Measurements from ENCODE around the gene PHF14. TPM values are rescaled to one million over a fixed set of nuclear protein-coding genes. Genes with fewer than 3 reads are reported as not detected.

Gene PHF14
- total RNA-seq, 1 experiment from 2014 or later = 50.8 TPM

GRCh38 chr7:11060893-11061292 lies 87.2 kb downstream of the PHF14 start:
- H2BK120ac ChIP-seq (ENCODE audit: low read depth, low read length, poor library complexity, severe bottlenecking) = no peak overlapping the region
- H3K27ac ChIP-seq (ENCODE audit: insufficient read length, low read depth, low read length) = no peak overlapping the region
- no peak overlapping the region for H3K4ac ChIP-seq (ENCODE audit: low read depth, low read length)
- no peak overlapping the region for H4K91ac ChIP-seq (ENCODE audit: insufficient read length, low read depth, low read length)
- DNase-seq = no peak
- no peak overlapping the region for H4K8ac ChIP-seq (replicated peaks; ENCODE audit: insufficient read length, low read depth, low read length)
- H3K4me2 ChIP-seq (ENCODE audit: insufficient read depth, insufficient read length, low read length) = no peak overlapping the region
- no peak overlapping the region for H3K23ac ChIP-seq (ENCODE audit: insufficient read length, low read depth, low read length)
- H3K9ac ChIP-seq (ENCODE audit: extremely low read depth, insufficient read length, low read length) = no peak overlapping the region
- H3K79me2 ChIP-seq (ENCODE audit: insufficient read depth, low read length) = no peaks in the 10 kb centered on the region
- H2BK12ac ChIP-seq (ENCODE audit: insufficient read length, low read depth, low read length) = no peak overlapping the region
- no peaks in the 10 kb centered on the region for H3K9me3 Mint-ChIP-seq
- H3K4me1 Mint-ChIP-seq = peaks cover 16 to 25% of the 10 kb centered on the region in 2 experiments
- no peak overlapping the region for H2BK5ac ChIP-seq (ENCODE audit: insufficient read length, low read length)
- no peak overlapping the region for H2AK5ac ChIP-seq (ENCODE audit: insufficient read length, low read length)
- no peaks in the 10 kb centered on the region for H3K27me3 ChIP-seq (ENCODE audit: insufficient read depth, low read length)
- no peak overlapping the region for H2BK15ac ChIP-seq (ENCODE audit: low read depth, low read length)
- H4K20me1 ChIP-seq (ENCODE audit: control insufficient read depth, insufficient read depth, insufficient read length) = no peaks in the 10 kb centered on the region
- H3K79me1 ChIP-seq (ENCODE audit: insufficient read depth, low read depth, low read length, poor library complexity, severe bottlenecking) = no peaks in the 10 kb centered on the region
- 0 out of 7 replicates have a peak overlapping the region, but pooled peaks of 1 of the 3 experiments have one; percentile 24 for H3K27ac Mint-ChIP-seq
- no peak overlapping the region for H3K14ac ChIP-seq (ENCODE audit: insufficient read depth, low read length)
- H3T11ph ChIP-seq (ENCODE audit: low read length) = no peak overlapping the region
- no peak overlapping the region for H2BK20ac ChIP-seq (ENCODE audit: low read depth, low read length, poor library complexity, severe bottlenecking)
- no peak overlapping the region for H4K5ac ChIP-seq (ENCODE audit: insufficient read length, low read depth, low read length)
- no peaks in the 10 kb centered on the region for H3K4me1 ChIP-seq (ENCODE audit: insufficient read depth, low read length)
- H3K27me3 Mint-ChIP-seq (ENCODE audit: low read depth) = no peaks in the 10 kb centered on the region
- H3K23me2 ChIP-seq (ENCODE audit: insufficient read length, low read depth, low read length, poor library complexity, severe bottlenecking) = no peaks in the 10 kb centered on the region
- no peak overlapping the region for H2AFZ ChIP-seq (ENCODE audit: low read length)
- H3K9me3 ChIP-seq (ENCODE audit: control insufficient read depth, low read depth, low read length) = no peaks in the 10 kb centered on the region
- no peak overlapping the region for H3K4me3 Mint-ChIP-seq
- H3K56ac ChIP-seq (ENCODE audit: insufficient read length, low read depth, low read length) = no peak overlapping the region
- H3K36me3 Mint-ChIP-seq (ENCODE audit: insufficient read depth in 1 of 3, low read depth in 3 of 3) = peaks cover 3 to 11% (median 9%) of the 10 kb centered on the region in 3 experiments; a peak in 5 of 7 replicates
- WGBS (ENCODE audit: extremely low coverage, insufficient read length, low lambda C conversion rate) = no CpG with 5 or more reads among the region's 2 CpGs
- no peak overlapping the region for H3K18ac ChIP-seq (ENCODE audit: insufficient read length, low read depth, low read length)
- no peak for TF ChIP-seq CTCF (conservative IDR thresholded peaks at IDR 0.05)

Measured in H9 (cell line).